GM18511 (cell line): ENCODE results near the gene RAE1.

Experiments used
- ATAC-seq: cut with Tn5 transposase; IDR thresholded peaks from one replicate; pipeline ENCODE4 v1.9.1; 2021; ENCODE audit warnings: mild to moderate bottlenecking, moderate library complexity; ENCODE audit not compliant: unreplicated experiment

Gene RAE1

GRCh38 chr20:57387463-57387862 lies 36.4 kb downstream of the RAE1 start:
- no peak for ATAC-seq

DNA sequence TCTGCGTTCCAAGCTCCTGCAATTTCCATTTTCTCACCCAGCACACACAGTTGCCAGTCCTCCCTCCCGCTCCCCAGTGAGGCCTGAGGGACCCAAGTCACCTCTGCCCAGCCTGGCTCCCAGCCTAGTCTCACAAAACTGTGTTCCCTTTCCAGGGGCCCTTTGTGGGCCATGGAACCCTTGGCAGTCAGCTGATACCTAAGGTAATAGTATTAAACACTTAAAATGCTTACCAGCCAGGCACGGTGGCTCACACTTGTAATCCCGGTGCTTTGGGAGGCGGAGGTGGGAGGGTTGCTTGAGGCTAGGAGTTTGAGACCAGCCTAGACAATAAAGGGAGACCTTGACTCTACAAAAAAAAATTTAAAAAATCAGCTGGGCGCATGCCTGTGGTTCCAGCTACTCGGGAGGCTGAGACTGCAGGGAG lies 36.9 kb downstream of the RAE1 start:
- no peak for ATAC-seq

GRCh38 chr20:57388953-57389694 lies 38.1 kb downstream of the RAE1 start:
- peak; percentile 37 for ATAC-seq

DNA sequence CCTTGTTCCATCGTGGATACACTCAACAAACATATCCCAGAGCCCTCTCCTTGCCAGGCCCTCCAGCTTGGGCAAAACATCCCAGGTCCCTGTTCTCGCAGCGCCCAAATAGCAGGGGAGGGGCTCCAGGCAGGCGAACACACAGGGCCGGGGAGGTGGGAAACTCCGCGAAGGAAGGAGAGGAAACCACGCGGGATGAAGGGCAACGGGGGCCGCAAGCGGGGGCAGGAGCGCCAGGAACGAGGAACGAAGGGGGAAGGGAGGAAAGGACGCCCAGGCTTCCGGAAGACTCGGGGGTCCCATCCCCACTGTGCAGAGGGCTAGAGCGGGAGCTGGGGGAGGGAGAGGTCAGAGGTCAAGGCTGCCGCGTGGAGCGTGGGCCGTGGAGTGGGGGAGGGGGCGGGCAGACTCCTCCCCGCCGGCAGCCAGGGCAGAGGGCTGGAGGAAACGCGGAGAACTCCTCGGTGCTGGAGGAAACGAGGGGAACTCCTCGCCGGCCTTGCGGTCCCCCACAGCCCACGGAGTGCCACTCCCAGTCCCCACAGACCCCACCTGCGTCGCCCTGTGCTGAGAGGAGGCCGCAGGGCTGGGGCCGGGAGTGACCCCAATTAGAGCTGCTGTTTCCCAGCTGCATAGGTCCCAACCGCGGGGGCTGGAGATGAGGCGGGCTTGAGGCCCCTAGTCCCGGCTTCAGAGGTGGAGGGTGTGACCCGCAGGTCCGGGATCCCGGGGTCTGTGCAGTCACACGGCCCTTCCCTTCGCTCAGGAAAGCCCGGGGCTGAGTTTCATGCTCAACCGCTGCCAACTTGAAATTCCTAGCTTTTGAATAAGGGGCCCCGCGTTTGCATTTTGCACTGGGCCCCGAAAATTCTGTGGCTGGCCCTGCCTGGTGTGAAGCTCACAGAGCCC lies 38.9 kb downstream of the RAE1 start:
- ATAC-seq: no peak

GRCh38 chr20:57390604-57391438 lies 39.8 kb downstream of the RAE1 start, which contains the start of gene RBM38:
TSS of gene RBM38 (plus strand) at chr20:57391396. CDS start at chr20:57391582, 186 bp downstream.
- peak; percentile 55 for ATAC-seq

DNA sequence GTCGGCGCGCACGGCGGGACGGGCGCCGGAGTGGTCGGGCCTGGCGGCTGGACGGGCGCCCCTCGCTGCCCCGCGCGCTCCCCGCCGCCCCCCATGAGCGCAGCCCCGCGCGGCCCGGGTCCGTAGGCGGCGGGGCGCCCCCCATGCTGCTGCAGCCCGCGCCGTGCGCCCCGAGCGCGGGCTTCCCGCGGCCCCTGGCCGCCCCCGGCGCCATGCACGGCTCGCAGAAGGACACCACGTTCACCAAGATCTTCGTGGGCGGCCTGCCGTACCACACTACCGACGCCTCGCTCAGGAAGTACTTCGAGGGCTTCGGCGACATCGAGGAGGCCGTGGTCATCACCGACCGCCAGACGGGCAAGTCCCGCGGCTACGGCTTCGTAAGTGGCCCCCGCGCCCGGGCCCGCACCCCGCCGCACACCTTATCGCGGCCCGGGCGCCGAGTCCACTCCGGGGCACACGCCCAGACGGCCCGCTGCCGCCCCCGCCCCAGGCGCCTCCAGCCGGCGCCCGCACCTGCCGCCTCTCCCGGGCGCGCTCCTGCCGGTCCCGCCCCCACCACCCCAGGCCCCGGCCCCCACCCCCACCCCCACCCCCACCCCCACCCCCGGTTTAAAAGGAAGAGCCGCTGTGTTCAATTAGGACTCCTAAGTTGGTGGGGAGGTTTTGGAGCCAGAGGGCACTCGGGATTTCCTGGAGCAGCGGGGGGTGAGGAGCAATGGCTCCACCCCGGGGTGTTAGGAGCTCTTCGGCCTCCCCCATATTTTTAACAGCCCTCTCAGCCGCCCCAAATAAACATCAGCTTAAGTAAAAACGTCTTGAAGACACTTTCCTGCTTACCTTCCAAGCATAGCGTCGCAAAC lies 40.6 kb downstream of the RAE1 start:
- ATAC-seq: peak; percentile 5

GRCh38 chr20:57392512-57393271 lies 41.6 kb downstream of the RAE1 start:
- ATAC-seq: peak; percentile 27

DNA sequence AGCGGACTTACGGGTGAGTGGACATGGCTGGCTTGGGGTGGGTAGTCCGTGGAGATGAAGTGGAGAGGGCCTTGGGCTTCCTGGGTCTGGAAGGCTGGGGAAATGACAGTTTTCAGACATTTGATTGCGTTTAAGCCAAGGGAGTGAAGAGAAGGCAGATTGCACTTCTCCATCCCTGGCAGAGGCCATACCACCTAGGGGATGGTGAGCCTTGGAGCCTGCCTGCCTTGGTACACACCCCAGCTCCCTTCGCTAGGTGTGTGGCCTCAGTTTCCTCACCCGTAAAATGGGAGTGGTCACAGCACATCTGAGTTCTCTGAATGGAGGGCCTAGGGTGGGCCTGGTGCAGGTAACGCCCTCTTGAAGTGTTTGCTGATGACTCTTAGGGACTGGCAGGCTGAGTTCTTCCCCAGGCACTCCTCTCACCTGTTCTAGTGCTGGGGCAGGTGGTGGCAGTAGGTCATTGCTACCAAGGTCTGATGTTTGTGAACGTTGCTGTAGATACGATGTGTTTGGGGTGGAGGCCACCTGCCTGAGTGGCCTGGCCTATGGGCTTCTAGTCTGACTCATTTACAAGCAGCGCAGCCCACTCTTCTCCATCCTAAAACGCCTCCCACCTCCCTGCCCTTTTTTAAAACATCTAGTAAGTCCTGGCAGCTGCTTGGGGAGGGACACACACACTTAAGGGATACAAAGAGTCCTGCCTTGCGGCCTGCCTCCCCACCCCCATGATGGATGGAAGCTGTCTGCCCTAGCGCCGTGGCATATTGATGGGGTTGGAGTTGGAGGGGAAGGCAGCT lies 42.5 kb downstream of the RAE1 start:
- no peak for ATAC-seq

DNA sequence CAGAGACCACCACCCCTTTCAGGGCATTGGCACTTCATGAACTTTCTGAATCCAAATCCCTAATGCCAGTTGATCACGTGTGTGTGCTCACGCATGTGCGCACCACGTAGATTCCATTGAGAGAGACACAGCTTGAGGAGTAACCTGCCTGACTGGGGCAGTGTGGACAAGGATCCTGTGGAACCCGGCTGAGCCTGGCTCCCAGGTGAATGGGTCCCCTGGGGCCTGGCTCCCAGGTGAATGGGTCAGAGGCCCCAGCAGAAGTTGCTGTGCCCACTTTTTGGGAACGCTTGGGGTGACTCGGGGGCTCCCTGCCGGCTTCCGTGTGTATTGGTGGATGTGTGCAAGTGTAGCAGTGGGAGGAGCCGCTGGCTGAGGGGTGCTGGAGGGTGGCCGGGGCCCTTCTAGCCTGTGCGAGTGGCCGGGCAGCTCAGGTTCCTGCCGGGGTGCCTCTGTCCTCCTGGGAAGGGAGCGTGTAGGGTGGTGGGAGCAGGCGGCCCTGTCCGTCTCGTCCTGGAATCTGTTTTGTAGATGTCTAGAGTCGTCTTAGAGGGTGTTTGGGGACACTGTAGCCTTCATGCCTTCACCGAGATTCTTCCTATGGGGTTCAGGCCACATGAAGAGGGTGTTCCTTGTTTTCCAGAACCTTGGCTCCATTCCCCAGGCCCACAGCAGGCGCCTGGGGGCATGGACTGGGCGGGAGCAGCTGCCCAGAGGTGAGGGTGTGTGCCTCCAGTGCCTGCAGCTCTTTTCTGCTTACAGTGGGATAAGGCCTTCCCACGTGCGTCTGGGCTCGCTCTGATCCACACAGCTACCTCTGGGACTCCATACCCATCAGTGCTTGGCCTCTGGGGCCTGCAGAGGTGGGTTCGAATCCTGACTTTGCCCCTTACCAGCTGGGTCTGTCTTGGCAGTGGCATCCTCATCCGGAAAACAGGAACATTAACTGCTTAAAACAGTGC lies 43.3 kb downstream of the RAE1 start:
- ATAC-seq: no peak

DNA sequence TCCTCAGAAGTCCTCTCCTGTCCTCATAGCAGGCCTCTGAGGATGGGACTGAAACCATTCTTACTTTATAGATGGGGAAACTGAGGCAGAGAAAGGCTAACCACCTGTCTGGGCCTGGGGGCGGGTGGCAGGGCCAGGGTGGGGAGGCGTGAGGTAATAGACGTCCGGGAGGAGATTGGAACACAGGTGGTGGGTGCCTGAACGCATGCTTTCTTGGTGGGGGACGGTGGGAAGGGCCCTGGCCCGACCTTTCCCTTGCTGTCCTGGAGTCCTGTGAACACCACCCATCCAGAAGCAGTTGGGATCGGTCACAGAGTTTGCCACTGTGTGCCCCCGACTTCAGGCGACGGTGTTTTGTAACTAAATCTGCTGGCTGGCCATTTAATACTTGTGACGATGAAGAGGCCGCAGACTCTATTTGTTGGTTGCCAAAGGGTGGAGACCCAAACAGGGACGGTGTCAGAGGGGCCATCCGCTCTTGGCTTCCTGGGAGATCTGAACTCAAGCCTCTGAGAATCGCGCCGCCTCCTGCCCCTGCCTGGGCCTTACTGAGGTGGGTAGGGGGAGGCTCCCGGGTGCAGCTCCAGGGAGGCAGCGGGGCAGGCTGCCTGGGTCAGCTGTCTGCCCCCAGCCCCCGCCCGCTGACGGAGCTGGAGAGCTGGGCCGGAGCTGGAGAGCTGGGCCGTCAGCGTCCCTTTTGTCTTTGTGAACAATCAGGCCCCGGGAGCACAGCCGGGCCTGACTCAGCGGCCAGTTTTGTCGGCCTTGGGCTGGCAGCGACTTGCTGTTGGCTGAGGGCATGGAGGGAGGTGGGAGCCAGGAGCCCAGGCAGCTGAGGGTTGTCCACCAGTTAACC lies 44.3 kb downstream of the RAE1 start:
- no peak for ATAC-seq

- ATAC-seq: no peak
Observed at GRCh38 chr20:57396212-57396983, 45.3 kb downstream of the RAE1 start.

- no peak for ATAC-seq
Observed at GRCh38 chr20:57396984-57397692, 46.1 kb downstream of the RAE1 start.

GRCh38 chr20:57397693-57398108 lies 46.6 kb downstream of the RAE1 start:
- ATAC-seq: no peak

GRCh38 chr20:57398231-57398821 lies 47.3 kb downstream of the RAE1 start:
- ATAC-seq: peak; percentile 64
